ENCODE results near the gene GABBR1. TPM values are rescaled to one million over a fixed set of nuclear protein-coding genes. Genes with fewer than 3 reads are reported as not detected.
A peak's percentile ranks its signal among the peaks of the same experiment; 100 is the strongest.

GABBR1 gene
- polyA plus RNA-seq, 1 donor = 33.1 TPM

GRCh38 chr6:29620630-29621029 is 12.4 kb downstream of the GABBR1 start:
- no peak for DNase-seq (ENCODE audit: low read depth)

- no peak for DNase-seq (ENCODE audit: low read depth)
These were observed 13.3 kb downstream of the GABBR1 start for GRCh38 chr6:29619578-29620160.

DNA sequence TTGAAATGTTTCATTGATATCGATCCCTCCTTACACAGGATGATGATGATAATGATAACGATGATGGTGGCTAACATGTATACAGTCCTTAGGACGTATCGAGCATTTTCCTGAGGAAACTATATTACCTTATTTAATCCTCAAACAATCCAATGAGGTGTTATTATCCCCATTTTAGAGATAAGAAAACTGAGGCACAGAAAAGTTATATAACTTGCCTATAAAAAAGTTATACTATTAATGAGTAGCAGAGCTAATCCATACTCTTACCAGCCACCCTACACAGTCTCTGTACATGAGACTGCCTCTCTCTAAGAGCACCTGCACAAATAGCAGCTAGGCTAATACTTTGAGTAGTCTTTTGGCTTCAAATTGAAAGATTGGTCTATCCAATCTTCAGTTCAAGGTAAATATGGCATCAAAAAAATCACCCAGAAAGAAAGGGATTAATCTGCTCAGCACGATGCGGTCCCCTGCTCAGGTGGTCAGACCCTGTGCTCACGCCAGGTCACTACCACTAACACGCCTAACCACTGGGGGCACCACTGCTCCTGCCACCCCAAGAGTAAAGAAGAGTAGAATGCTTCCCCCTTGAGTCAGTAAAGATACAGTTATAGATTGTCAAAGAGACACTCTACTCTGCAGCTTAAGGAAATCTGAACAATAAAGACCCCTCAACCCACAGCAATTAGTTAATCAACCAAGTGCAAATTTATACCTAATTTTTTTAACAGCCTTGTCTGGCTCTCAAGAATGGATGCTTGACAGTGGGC is 15.0 kb downstream of the GABBR1 start:
- DNase-seq (ENCODE audit: low read depth) = no peak

DNA sequence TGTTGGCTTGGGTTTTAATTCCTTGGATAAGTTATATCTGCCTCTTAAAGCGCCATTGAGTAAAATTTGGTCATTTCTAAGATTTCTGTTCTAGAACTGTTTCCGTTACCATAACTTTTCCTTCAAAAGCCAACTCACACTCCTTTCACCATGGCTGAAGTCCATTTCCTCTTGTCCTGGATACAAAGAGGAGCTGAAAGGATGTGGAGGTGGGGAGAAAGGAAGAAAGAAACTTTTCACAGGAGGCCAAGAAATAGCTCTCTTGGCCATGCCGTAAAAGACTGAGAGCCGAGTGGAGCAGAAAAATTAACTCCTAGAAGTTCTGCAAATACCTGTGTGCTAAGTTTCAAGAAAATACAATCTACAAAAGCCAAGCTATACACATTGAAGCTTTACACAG is 21.6 kb downstream of the GABBR1 start:
- no peak for DNase-seq (ENCODE audit: low read depth)

DNA sequence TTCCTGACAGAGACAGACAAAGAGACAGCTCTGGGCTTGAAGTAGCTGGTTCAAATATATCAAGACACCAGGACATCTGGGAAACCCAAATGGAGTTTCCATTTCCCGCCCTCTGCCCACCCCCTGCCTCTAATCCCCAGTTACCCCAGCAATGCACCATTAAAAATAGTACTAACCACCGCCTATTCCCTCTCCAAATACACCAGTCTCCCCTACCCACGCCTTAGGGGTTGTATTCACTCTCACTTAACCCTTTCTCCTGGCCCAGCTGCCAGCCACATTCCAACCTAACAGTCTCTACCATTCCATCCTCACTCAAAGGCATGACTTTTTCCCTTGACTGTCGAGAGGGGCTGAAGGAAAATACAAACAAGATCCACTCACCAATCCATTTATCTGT is 22.4 kb downstream of the GABBR1 start:
- no peak for DNase-seq (ENCODE audit: low read depth)

DNA sequence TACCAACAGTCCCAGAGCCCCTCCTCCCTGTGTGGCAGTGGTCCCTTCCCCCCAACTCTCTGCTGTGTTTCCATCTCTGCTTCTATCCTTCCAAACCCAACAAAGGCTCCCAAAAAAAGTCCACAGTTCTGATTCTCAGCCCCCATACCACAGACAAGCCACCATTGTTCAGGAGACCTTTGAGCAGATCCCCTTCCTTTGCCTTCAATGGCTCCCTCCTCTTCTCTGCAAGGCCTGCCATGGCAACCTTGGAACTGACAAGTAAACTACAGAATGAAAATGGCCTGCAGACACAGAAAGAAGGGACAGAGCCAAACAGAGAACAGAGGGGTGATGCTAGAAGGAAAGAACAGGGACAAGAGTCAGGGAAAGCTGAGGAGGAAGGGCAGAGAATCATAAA is 24.9 kb downstream of the GABBR1 start:
- DNase-seq (ENCODE audit: low read depth) = no peak

GRCh38 chr6:29603930-29604329 is 29.1 kb downstream of the GABBR1 start:
- no peak for DNase-seq (ENCODE audit: low read depth)

DNA sequence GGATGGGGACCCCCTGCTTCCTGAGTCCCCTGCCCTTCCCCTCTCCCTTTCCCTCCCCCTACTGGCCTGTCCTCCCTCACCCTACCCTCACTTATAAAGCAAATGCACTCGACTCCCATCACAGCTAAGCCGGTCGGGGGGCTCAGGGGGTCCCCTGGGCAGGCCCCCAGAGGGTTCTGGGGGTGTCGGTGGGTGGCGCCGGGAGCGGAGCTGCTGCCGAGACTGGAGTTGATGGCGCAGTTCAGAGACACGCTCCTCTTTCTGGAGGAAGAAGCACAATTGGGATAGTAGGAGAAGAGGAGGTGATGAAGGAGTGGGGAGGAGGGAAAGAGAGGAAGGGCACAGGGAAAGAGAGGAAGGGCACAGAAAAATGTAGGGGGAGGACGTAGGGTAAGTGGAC is 29.5 kb downstream of the GABBR1 start:
- no peak for DNase-seq (ENCODE audit: low read depth)

- no peak for DNase-seq (ENCODE audit: low read depth)
These were observed 30.2 kb downstream of the GABBR1 start for GRCh38 chr6:29602564-29603361.

GRCh38 chr6:29598172-29598747 is 34.7 kb downstream of the GABBR1 start:
- no peak for DNase-seq (ENCODE audit: low read depth)

- DNase-seq (ENCODE audit: low read depth) = no peak
These were observed 35.8 kb downstream of the GABBR1 start for GRCh38 chr6:29597184-29597583.

GRCh38 chr6:29596381-29596900 is 36.5 kb downstream of the GABBR1 start:
- DNase-seq (ENCODE audit: low read depth) = no peak

DNA sequence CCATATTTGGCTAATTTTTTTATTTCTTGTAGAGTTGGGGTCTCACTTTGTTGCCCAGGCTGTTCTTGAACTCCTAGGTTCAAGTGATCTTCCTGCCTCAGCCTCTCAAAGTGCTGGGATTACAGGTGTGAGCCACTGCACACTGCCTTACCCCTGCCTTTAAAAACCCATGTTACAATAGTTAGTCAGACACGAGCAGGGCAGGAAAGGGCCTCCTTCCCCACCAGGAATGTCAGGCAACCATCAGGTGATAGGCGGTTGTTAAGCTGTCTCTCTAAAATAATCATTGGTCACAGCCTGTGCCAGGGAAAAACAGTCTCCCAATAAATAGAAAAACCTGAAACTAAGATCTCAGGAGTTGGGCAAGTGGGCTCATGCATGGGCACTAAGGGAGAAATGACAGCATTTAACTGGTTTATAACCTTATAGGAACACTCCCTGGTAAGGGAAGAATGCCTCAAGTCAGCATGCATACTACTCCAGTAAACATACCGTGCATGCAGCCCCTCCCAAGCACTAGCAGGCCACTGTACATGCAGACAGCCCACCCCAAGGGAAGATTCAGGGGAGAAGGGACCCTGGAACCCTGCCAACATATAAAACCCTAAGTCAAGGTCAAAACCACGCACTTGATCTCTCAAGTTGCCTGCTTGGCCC is 39.7 kb downstream of the GABBR1 start:
- no peak for DNase-seq (ENCODE audit: low read depth)

GRCh38 chr6:29591677-29592076 is 41.3 kb downstream of the GABBR1 start:
- DNase-seq (ENCODE audit: low read depth) = no peak

- no peak for DNase-seq (ENCODE audit: low read depth)
These were observed 42.7 kb downstream of the GABBR1 start for GRCh38 chr6:29590218-29590808.

- DNase-seq (ENCODE audit: low read depth) = peak; percentile 26
These were observed 43.4 kb downstream of the GABBR1 start for GRCh38 chr6:29589423-29590048.

GRCh38 chr6:29584821-29585220 is 48.2 kb downstream of the GABBR1 start, which contains the start of gene OR2H2:
OR2H2 (plus strand) TSS chr6:29585121; CDS start chr6:29587945, 2,824 bp downstream.
- no peak for DNase-seq (ENCODE audit: low read depth)

DNA sequence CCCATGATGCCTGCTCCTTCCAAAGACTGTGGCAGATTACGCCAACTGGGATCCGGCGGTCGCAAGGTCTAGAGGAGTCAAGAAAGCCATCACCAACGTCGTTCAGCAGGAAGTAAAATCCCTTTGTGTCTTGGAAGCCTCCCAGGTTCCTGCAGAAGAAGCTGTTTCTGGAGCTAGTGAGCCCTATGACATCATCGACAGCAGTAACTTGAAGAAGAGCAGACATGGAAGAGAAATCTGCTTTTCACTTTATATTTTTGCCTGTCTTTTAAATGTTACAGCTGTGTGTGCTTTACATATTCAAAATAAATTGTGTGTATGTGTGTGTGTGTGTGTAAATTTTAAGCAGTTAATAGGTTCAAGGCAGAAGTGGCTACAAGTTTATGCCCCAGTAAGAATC is 55.4 kb downstream of the GABBR1 start:
- DNase-seq (ENCODE audit: low read depth) = no peak

GRCh38 chr6:29576056-29576455 is 56.9 kb downstream of the GABBR1 start:
- no peak for DNase-seq (ENCODE audit: low read depth)

DNA sequence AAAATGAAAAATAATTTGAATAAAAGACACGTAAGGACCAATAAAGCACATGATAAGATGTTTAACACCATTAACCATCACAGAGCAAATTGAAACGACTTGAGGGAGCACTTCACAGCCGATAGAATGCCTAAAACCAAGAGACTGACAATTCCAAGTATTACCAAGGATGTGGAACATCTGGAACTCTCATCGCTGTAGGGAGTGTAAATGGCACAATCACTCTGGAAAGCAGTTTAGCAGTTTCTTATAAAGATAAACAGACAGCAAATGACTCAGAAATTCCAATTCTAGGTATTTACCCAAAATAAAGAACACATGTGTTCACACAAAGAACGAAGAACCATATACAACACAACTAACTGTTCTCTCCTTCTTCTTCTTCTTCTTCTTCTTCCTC is 65.0 kb downstream of the GABBR1 start:
- DNase-seq (ENCODE audit: low read depth) = no peak

- DNase-seq (ENCODE audit: low read depth) = no peak
These were observed 65.4 kb downstream of the GABBR1 start for GRCh38 chr6:29567541-29567940.

Measured in forelimb muscle (tissue), 1 donor.